Small intestine (tissue), 7 donors: ENCODE data around the gene USP35. TPM values are rescaled to one million over a fixed set of nuclear protein-coding genes. Genes with fewer than 3 reads are reported as not detected.

Experiments used
- DNase-seq, 2 donors: peaks; one replicate each; pipeline versions ENCODE4 v3.0.0 to v3.0.0-alpha.2; 2013
- FAIRE-seq: peaks from 2 replicates; lab custom pipeline; 2012; peaks lifted over from hg19 to GRCh38; lab: Jason Lieb, UNC
- H3K27ac ChIP-seq, 3 donors: one replicate each; pipeline ENCODE4 v1.5.1; 2013; ENCODE audit warnings: low read length in 2 of 3, mild to moderate bottlenecking in 2 of 3, control low read depth in 1 of 3, inconsistent platforms in 1 of 3, low read depth in 1 of 3, moderate library complexity in 1 of 3
- H3K27me3 ChIP-seq, 3 donors: one replicate each; pipeline ENCODE4 v1.6.1; 2013; ENCODE audit warnings: low read length in 3 of 3, inconsistent platforms in 1 of 3; ENCODE audit not compliant: control insufficient read depth in 3 of 3, insufficient read depth in 3 of 3
- H3K36me3 ChIP-seq, 3 donors: one replicate each; pipeline ENCODE4 v1.6.1; 2013; ENCODE audit warnings: low read length in 3 of 3, inconsistent platforms in 1 of 3, low read depth in 1 of 3, mild to moderate bottlenecking in 1 of 3, moderate library complexity in 1 of 3; ENCODE audit not compliant: control insufficient read depth in 3 of 3, insufficient read depth in 2 of 3
- H3K4me1 ChIP-seq, 3 donors: one replicate each; pipeline ENCODE4 v1.6.1; 2013; ENCODE audit warnings: low read length in 2 of 3, inconsistent platforms in 1 of 3, low read depth in 1 of 3, mild to moderate bottlenecking in 1 of 3, moderate library complexity in 1 of 3; ENCODE audit not compliant: control insufficient read depth in 3 of 3, insufficient read depth in 2 of 3
- H3K4me3 ChIP-seq, 3 donors: one replicate each; pipeline ENCODE4 v1.5.1; 2013; ENCODE audit warnings: low read length in 3 of 3, control low read depth in 1 of 3, inconsistent platforms in 1 of 3, low read depth in 1 of 3, mild to moderate bottlenecking in 1 of 3, moderate library complexity in 1 of 3
- H3K9me3 ChIP-seq, 2 donors: one replicate each; pipeline ENCODE4 v1.6.1; 2013; ENCODE audit warnings: low read depth in 1 of 2, low read length in 1 of 2; ENCODE audit not compliant: control insufficient read depth in 2 of 2, insufficient read depth in 1 of 2
- WGBS, 3 donors: extraction: QIAGEN DNeasy Blood & Tissue Kit; methylation state at CpG; one replicate each; pipeline ENCODE4 v1.1.7; 2013; 5-methylcytosine and 5-hydroxymethylcytosine counted together
- polyA plus RNA-seq, 4 donors: library from polyadenylated mRNA; stranded (reverse) in 3 of 4; unstranded in 1 of 4; fragments of 200-250 nt in 3 of 4; fragments of 120-200 nt in 1 of 4; gene quantifications; one replicate each; pipeline versions ENCODE4 v1.2.1 to v1.2.3, GENCODE V29; 2013
- donor health status: healthy with polysubstance abuse.
- donor health status: control.
- donor health status: control.
- donor health status: Bipolar disorder and iron deficiency.
- donor health status: healthy.

The USP35 gene
- polyA plus RNA-seq, 4 donors, result 1.7 to 7.8 (median 3.5) TPM

DNA sequence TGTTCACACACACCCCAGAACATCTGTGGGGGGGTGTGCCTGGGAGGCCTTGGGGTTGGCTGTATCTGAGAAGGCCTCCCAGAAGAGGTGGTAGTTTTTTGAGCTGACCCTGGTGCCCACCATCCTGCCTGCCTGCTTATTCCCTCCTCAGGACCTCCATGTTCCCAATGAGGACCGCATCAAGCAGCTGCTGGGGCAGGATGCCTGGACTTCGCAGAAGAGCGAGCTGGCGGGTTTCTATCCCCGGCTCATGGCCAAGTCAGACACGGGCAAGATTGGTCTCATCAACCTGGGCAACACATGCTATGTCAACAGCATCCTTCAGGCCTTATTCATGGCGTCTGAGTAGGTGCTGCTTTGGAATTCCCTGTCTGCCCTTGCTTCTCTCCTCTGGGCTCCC, 17.0 kb downstream of the USP35 start:
- Histone ChIP-seq H3K4me1 (peaks cover 2 to 10% (median 3%) of the 10 kb centered on the region in 3 donors), H3K27ac (no peak overlapping the region), H3K27me3 (no peaks in the 10 kb centered on the region), H3K4me3 (no peak overlapping the region), H3K36me3 (peaks cover 3 to 30% (median 3%) of the 10 kb centered on the region in 3 donors), H3K9me3 (peaks cover 0 to 2% of the 10 kb centered on the region in 2 donors)
- FAIRE-seq, result no peak
- DNase-seq, result no peak
- 93 to 96% (median 96%) methylated on average over 7 of the region's 7 CpGs for WGBS, 3 donors

DNA sequence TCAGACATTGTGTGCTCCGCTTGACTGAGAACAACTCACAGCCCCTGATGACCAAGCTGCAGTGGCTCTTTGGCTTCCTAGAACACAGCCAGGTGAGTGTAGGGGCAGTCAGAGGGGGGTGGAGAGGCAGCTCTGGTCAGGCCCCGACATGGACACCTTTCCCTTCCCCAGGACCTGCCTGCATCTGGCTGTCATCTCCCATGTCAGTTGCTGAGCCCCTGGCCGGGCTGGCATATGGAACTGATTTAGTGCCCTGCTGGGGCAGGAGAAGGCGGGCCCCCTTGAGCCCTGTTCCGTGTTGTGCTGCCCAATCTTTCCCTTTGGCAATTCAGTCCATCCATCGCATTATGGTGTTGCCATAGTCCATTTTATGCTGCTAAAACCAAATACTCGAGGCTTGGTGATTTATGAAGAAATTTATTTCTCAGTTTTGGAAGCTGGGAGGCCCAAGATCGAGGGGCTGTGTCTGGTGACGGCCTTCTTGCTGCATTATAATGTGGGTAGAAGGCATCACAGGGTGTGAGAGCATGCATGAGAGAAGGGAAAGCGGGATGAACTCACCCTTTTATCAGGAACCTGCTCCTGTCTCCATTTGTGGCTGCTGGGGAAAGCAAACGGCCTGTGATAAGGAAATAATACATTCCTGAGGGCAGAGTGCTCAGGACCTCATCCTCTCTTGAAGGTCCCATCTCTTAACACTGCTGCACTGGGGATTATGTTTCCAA, 19.0 kb downstream of the USP35 start:
- H3K4me3 ChIP-seq, result no peak overlapping the region
- H3K9me3 ChIP-seq, result peaks cover 0 to 2% of the 10 kb centered on the region in 2 donors
- whole genome bisulfite sequencing, 3 donors, result 84 to 88% (median 86%) methylated on average over 11 of the region's 11 CpGs
- H3K27me3 ChIP-seq, result no peaks in the 10 kb centered on the region
- peaks cover under 1 to 5% (median 2%) of the 10 kb centered on the region in 3 donors for H3K4me1 ChIP-seq
- no peak overlapping the region for H3K27ac ChIP-seq
- no peak for FAIRE-seq
- DNase-seq, result no peak
- H3K36me3 ChIP-seq, result peaks cover 3 to 28% (median 3%) of the 10 kb centered on the region in 3 donors

DNA sequence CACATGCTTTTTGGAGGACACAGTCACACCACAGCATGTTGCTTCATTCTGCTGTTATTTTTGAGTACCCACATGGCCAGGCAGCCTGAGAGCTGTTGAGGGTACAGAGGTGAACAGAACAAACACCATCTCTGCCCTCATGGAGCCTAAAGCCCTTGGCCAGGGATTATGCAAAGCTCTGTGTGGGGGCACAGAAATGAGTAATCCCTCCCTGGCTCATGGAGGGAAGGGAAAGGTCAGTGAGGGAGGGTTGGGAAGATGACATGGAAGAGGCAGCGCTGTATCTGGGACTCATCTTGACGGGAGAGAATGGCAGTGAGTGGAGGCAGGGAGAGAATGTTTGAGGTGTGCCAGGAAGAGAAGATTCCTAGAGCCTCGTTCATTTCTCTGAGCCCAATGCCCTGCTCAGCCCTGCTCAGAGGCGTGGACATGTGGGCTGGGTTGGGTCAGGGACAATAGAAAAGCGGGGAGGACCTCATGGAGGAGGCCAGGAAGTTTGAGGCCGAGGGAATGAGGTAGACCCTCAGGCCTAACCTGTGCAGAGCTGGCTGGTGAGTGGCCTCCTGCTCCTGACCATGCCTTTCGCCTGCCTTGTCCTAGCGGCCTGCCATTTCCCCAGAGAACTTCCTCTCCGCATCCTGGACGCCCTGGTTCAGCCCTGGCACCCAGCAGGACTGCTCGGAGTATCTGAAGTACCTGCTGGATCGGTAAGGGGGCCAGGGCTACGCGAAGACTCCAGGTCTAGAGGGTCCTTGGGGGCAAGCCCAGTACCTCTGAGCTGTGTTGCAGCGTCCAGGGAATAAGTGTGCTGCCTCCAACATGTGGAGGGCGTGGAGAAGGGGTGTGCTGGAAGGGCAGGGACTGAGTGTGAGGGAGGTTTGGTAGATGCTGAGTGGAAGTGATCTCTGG, 19.8 kb downstream of the USP35 start:
- DNase-seq (no peak), FAIRE-seq (no peak)
- WGBS, 3 donors, result 89 to 93% (median 92%) methylated on average over 16 of the region's 16 CpGs

DNA sequence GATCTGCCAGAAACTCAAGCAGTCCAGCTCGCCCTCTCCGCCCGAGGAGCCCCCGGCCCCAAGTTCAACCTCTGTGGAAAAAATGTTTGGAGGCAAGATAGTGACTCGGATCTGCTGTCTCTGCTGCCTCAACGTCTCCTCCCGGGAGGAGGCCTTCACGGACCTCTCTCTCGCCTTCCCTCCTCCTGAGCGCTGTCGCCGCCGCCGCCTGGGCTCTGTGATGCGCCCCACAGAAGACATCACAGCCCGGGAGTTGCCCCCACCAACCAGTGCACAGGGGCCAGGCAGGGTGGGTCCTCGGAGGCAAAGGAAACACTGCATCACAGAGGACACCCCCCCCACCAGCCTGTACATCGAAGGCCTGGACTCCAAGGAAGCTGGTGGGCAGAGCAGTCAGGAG, 20.8 kb downstream of the USP35 start:
- no peak for DNase-seq
- peaks cover 3 to 40% (median 3%) of the 10 kb centered on the region in 3 donors for H3K36me3 ChIP-seq
- no peak for FAIRE-seq

More for the DNA sequence above, 19.8 kb downstream of the USP35 start:
- H3K27me3 ChIP-seq, result no peaks in the 10 kb centered on the region
- H3K9me3 ChIP-seq, result peaks cover 0 to 2% of the 10 kb centered on the region in 2 donors
- H3K4me1 ChIP-seq, result no peaks in the 10 kb centered on the region
- H3K27ac ChIP-seq, result no peak overlapping the region
- H3K4me3 ChIP-seq, result no peak overlapping the region
- H3K36me3 ChIP-seq, result peaks cover 3 to 36% (median 3%) of the 10 kb centered on the region in 3 donors

DNA sequence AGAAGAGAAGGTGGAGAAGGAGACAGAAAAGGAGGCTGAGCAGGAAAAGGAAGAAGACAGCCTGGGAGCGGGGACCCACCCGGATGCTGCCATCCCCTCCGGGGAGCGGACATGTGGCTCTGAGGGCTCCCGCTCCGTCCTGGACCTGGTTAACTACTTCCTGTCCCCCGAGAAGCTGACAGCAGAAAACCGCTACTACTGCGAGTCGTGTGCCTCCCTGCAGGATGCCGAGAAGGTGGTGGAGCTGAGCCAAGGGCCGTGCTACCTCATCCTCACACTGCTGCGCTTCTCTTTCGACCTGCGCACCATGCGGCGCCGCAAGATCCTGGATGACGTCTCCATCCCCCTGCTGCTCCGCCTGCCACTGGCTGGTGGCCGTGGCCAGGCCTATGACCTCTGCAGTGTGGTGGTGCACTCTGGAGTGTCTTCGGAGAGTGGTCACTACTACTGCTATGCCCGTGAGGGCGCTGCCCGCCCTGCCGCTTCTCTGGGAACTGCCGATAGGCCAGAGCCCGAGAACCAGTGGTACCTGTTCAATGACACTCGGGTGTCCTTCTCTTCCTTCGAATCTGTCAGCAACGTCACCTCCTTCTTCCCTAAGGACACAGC, 21.4 kb downstream of the USP35 start:
- Histone ChIP-seq H3K27ac (no peak overlapping the region), H3K36me3 (peaks cover 3 to 40% (median 6%) of the 10 kb centered on the region in 3 donors), H3K4me1 (no peaks in the 10 kb centered on the region), H3K27me3 (no peaks in the 10 kb centered on the region), H3K9me3 (peaks cover 0 to 2% of the 10 kb centered on the region in 2 donors), H3K4me3 (no peak overlapping the region)
- 89 to 93% (median 91%) methylated on average over 30 to 31 of the region's 31 CpGs for WGBS, 3 donors
- no peak for DNase-seq
- no peak for FAIRE-seq

More for the DNA sequence above, 20.8 kb downstream of the USP35 start:
- Histone ChIP-seq H3K9me3 (peaks cover 0 to 2% of the 10 kb centered on the region in 2 donors), H3K4me1 (no peaks in the 10 kb centered on the region), H3K4me3 (no peak overlapping the region), H3K27ac (no peak overlapping the region), H3K27me3 (no peaks in the 10 kb centered on the region)
- WGBS, 3 donors, result 92 to 94% (median 93%) methylated on average over 18 of the region's 18 CpGs

DNA sequence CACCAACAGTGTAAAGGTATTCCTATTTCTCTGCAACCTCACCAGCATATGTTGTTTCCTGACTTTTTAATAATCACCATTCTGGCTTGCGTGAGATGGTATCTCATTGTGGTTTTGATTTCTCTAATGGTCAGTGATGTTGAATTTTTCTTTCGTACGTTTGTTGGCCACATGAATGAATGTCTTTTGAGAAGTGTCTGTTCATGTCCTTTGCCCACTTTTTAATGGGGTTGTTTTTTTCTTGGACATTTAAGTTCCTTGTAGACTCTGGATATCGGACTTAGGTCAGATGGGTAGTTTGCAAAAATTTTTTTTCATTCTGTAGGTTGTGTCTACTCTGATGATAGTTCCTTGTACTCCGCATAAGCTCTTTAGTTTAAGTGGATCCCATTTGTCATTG, 22.8 kb downstream of the USP35 start:
- FAIRE-seq, result no peak
- H3K27ac ChIP-seq, result no peak overlapping the region
- peaks cover 5 to 49% (median 9%) of the 10 kb centered on the region in 3 donors for H3K36me3 ChIP-seq
- WGBS, 3 donors, result 89 to 95% (median 95%) methylated on average over 5 of the region's 5 CpGs
- peaks cover 0 to 2% of the 10 kb centered on the region in 2 donors for H3K9me3 ChIP-seq
- no peaks in the 10 kb centered on the region for H3K27me3 ChIP-seq
- H3K4me1 ChIP-seq, result no peaks in the 10 kb centered on the region
- no peak overlapping the region for H3K4me3 ChIP-seq
- no peak for DNase-seq

DNA sequence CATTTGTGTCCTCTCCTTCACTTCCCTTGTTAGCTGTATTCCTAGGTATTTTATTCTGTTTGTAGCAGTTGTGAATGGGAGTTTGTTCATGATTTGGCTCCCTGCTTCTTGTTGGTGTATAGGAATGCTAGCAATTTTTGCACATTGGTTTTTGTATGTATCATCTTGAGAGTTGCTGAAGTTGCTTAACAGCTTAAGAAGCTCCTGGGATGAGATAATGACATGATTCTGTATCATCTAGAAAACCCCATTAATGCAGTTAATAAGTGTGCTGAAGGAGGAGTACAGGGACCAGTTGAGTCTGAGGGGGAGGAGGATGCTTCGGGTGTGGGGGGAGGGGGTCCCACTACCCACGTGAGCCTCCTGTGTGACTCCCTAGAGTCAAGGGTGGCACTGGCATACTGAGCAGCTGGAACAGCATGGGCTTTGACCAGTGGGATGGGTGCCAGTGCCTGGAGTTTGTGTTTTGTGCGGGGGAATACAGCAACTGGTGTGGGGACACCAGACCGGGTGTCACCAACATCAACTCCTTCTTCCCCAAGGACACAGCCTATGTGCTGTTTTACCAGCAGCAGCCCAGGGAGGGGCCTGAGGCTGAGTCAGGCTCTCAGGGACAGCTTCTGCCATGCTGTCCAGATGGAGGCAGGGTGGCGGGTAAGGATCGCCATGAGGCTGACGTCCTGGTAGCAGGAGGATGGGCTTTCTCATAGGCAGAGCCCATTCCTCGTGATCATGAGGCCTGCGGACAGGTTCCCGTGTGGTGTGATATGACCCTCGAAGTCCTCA, 24.1 kb downstream of the USP35 start:
- 80 to 88% (median 87%) methylated on average over 11 of the region's 11 CpGs for WGBS, 3 donors
- Histone ChIP-seq H3K4me3 (no peak overlapping the region), H3K36me3 (peaks cover 5 to 51% (median 12%) of the 10 kb centered on the region in 3 donors), H3K4me1 (no peaks in the 10 kb centered on the region), H3K27me3 (no peaks in the 10 kb centered on the region), H3K9me3 (peaks cover 0 to 2% of the 10 kb centered on the region in 2 donors), H3K27ac (no peak overlapping the region)
- DNase-seq, result no peak
- FAIRE-seq, result no peak
